Stimulated activated CD8-positive, alpha-beta memory T cell treated with anti-CD3 and anti-CD28 coated beads, Interleukin-12 subunit alpha, Interleukin-12 subunit beta, amount 100 ng/mL, for 24 hours (primary cell): ENCODE results near the gene NSUN6.

ENCODE experiments used
- DNase-seq: peaks from one replicate; pipeline ENCODE4 v3.0.0-alpha.2; 2020; ENCODE audit errors: extremely low read depth

Gene NSUN6

GRCh38 chr10:18501198-18501597, 150.2 kb downstream of the NSUN6 start:
- DNase-seq: no peak

GRCh38 chr10:18500576-18500975, 150.8 kb downstream of the NSUN6 start:
- no peak for DNase-seq

- no peak for DNase-seq
These were observed 152.4 kb downstream of the NSUN6 start for GRCh38 chr10:18498998-18499397.

- no peak for DNase-seq
These were observed 153.5 kb downstream of the NSUN6 start for GRCh38 chr10:18497806-18498369.
